ENCODE results near the gene GPR108.

Gene GPR108

DNA sequence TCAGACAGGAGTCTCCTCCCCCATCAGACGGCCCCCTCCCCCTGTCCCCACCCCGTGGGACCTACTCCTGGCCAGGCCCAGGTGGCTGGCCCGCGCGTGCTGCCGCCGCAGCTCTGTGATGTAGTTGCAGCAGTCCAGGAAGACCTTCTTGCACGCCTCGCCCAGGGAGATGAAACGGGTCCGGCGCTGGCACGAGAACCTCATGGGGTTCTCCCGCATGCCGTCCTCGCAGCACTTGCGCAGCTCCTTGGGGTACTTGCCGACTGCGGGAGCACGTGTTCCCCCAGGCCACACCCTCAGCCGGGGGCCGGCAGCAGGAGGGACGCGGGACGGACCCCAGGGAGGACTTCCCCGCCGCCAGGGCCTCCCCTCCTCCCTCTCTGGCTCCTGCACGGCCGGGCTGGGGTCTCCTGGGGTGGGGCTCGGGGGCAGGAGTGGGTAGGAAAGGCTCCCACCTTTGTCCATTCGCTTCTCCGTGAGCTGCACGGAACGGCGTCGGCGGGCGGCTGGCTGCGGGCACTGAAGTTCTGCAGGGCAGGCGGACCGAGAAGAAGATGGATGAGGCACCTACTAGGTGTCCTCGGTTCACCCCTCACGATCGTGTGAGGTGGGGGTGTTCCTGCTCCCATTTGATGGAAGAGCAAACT, 30.2 kb downstream of the GPR108 start:
- no peak for DNase-seq (ENCODE audit: low spot score)

DNA sequence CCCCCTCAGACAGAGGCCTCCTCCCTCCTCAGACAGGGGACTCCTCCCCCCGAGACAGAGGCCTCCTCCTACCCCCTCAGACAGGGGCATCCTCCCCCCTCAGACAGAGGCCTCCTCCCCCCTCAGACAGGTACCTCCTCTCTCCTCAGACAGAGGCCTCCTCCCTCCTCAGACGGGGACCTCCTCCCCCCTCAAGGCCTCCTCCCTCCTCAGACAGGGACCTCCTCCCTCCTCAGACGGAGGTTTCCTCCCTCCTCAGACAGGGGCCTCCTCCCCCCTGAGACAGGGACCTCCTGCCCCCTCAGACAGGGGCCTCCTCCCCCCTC, 30.8 kb downstream of the GPR108 start:
- DNase-seq (ENCODE audit: low spot score), result no peak

GRCh38 chr19:6705931-6706632, 31.3 kb downstream of the GPR108 start:
- DNase-seq (ENCODE audit: low spot score), result no peak

DNA sequence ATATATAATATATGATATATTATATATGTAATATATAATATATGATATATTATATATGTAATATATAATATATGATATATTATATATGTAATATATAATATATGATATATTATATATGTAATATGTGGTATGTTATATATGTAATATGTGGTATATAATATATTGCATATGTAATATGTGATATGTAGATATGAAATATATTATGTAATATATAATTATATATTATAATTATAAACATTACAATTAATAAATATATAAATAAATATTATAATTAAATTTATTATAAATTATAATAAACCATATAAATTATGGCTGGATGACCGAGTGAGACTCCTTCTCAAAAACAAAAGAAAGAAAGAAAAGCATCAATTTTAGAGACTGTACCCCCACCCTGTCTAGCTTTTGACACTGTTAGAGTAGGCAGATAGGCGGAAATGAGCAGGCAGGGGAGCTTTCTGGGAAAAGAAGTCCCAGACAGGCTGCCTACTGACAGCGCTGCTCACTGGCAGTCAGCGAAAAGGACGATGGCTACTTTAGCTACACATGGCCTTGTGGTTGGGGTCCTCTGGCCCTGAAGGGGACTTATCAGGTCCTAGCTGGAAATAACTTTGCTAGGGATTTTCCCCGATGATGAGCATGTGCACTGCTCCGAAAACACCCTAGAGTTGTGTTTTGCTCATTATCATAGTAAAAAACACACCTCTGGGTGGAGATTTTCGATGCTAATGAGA, 36.6 kb downstream of the GPR108 start:
- no peak for DNase-seq (ENCODE audit: low spot score)

- no peak for DNase-seq (ENCODE audit: low spot score)
Observed at GRCh38 chr19:6699935-6700334, 37.4 kb downstream of the GPR108 start.

DNA sequence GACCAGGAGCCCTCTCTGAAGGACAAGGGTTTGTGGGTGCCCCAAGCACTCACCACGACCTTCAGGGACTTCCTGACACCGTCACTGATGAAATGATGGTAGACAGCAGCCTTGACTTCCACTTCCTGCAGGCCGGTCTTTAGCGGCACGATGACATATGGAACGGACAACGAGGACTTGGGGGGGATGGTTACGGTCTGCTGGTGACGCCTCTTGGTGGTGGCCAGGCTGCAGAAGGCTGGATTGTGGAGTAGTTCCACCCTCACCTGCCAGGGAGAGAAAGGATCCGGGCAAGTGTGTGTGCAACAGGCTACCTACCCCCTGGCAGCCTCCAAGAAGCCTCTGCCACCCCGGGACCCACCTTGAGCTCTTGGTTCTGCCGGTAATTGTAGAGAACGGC, 40.1 kb downstream of the GPR108 start:
- no peak for DNase-seq (ENCODE audit: low spot score)

GRCh38 chr19:6696239-6696820, 41.0 kb downstream of the GPR108 start:
- DNase-seq (ENCODE audit: low spot score), result no peak

DNA sequence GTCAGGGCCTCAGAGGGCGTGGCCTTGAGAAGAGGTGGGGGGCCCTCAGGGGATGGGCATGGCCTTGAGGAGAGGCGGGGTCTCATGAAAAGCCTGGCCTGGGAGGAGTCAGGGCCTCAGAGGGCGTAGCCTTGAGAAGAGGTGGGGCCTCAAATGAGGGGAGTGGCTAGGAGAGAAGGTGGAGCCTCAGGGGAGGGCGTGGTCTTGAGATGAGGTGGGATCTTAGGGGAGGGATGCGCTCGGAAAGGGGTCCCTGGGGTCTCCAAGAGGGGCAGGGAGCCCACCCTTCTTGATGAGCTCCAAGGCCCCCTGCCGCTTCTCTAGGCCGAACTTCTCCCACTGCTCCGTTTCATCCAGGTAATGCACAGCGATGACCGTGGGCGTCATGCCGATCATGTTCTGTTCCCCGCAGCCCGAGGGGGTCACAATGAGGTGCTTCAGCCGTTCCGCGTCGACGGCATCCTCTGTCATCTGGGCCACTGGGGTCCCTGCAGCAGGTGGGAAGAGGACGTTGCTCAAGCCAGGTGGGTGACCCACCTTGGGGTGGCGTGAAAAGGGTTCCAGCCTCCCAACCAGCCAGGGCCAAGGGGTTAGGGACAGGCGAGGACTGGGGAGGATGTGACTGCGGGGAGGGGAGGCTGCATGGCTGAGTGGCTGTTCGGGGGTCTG, 43.1 kb downstream of the GPR108 start:
- DNase-seq (ENCODE audit: low spot score), result no peak

DNA sequence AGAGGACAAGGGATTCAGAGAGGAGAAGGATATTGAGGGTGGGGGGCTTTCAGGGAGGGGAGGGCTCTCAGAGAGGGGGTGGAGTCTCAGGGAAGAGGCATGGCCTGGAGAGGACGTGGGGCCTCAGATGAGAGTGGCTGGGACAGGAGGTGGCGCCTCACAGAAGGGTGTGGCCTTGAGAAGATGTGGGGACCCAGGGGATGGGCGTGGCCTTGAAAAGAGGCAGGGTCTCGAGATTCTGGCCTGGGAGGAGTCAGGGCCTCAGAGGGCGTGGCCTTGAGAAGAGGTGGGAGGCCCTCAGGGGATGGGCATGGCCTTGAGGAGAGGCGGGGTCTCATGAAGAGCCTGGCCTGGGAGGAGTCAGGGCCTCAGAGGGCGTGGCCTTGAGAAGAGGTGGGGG, 43.7 kb downstream of the GPR108 start:
- no peak for DNase-seq (ENCODE audit: low spot score)

- no peak for DNase-seq (ENCODE audit: low spot score)
Observed at GRCh38 chr19:6693056-6693471, 44.3 kb downstream of the GPR108 start.

GRCh38 chr19:6692027-6692426, 45.4 kb downstream of the GPR108 start:
- no peak for DNase-seq (ENCODE audit: low spot score)

GRCh38 chr19:6691342-6691741, 46.0 kb downstream of the GPR108 start:
- no peak for DNase-seq (ENCODE audit: low spot score)

GRCh38 chr19:6690160-6690885, 47.1 kb downstream of the GPR108 start:
- no peak for DNase-seq (ENCODE audit: low spot score)

DNA sequence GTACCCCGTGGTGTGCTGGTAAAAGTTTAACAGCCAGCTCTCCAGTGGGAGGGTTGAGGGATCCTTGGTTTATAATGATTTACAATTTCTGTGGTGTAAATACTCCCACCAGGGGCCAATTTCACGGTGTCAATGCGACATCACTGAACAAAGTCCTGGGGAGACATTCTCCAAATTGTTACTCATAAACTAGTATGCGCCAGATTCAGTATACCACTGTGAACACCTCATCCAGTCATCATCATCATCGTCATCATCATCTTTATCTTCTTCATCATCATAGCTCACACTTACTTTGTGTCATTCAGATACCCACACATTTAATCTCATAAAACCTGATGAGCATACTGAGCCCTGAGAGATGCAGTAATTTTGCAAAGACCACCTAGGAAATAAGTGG, 50.3 kb downstream of the GPR108 start:
- no peak for DNase-seq (ENCODE audit: low spot score)

DNA sequence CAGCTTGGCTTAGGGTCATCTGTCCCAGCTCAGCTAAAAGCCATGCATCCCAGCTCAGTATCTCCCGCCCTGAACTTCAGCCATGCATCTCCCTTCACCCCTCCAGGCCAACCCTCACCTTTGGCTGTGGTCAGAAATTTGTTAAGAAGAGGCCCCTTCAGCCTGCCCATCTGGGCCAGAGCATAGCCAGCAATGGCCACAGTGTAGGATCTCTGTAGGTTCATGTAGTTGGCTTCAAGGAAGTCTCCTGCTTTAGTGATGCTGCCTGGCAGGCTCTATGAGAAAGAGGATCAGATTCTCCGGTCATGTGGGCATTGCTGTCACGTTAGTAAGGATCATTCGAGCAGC, 50.8 kb downstream of the GPR108 start:
- no peak for DNase-seq (ENCODE audit: low spot score)

DNA sequence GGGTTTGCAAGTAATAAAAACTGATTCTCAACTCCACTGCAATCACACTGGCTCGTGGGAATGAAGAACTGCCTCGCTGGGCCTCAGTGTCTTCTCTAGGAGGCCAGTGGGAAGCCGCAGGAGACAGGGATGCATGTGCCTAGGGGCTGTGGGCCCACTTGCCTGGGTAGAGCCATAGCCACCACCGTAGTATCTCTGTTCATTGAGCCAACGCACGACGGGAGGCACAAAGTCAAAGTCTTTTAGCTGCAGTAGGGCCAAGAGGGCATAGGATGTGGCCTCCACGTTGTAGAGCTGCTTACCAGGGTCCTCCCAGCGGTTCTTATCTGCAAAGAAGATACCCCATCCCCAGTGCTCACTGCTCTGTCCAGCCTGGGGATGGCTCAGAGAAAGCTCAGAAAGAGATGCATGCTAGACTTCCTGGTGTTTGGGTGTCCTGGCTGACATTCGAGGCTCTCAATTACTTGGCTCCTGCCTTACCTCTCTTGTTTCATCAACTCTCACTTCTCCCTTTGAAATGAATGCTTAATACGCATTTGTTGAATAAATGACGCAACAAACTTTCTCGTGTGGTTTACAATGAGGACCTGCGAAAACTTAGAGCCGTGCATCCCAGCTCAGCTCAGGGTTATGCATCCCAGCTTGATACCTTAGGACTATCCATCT, 51.3 kb downstream of the GPR108 start:
- no peak for DNase-seq (ENCODE audit: low spot score)

DNA sequence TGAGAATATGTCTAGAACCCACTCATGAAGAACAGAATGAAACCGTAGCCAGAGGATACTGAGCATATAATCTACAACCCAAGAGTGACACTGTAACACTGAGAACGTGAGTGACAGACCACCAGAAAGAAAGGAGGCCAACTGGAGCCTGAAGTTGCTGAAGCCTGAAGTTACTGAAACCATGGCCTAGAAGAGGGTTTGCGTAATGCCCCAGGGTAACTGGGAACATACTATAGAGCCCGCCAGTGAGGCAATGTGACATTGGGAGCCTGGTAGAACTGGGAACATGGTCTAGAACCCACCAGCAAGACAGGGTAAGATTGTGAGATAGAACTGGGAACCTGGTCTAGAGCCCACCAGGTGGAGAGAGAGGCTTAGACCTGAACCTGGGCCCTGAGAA, 51.9 kb downstream of the GPR108 start:
- DNase-seq (ENCODE audit: low spot score), result no peak

DNA sequence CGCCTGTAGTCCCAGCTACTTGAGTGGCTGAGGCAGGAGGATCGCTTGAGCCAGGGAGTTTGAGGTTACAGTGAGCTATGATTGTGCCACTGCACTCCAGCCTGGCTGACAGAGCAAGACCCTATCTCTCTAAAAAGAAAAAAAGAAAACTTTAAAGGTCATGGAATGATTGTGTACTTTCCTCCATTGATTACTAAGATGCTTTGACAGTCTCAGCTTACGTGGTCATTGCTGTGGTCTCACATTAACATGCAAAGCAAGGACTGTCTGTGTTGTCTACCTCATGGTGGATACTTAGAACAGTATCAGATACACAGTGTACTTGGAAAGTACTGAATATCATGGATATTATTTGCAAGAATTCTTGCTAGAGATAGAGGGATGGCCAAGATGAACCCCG, 53.4 kb downstream of the GPR108 start:
- DNase-seq (ENCODE audit: low spot score), result no peak

DNA sequence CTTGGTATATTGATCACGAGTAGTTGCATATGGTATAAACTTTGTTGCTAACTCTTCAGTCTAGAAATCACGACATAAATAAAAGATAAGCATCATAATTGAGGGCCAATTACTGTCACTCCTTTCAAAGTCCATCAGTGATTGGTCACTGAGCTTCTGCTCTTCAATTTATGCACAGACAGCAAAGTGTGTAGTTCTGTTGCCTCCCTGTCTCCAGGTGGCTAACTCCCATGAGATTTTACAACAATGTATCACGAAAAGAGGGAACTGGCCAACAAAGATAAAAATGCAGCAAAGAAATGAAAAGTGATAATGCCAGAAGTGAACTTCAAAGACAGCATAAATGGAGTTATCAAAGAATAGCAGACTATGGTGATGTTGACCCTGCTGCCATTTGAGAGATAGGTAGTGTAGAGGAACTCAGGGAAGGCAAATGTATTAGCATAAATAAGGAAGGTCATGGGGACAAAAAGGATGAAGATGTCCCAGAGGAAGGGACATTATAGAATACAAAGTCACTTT, 54.7 kb downstream of the GPR108 start:
- DNase-seq (ENCODE audit: low spot score), result no peak

DNA sequence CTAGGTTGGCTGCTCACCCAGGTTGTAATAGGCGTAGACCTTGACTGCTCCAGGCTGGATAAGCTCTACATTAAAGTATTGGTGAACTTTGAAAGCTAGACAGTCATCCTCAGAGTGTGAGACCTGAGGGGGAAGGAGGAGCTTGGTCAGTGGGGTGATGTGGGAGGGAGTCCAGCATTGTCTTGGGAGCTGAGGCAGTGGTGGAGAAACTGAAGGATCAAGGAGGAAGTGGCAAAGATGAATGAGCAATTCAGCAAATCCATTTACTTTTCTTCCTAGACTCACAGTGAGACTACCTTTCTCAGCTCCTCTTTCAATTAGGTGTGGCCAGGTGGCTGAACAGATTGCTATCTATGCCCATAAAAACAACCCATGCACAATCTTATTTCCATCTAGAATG, 57.2 kb downstream of the GPR108 start:
- no peak for DNase-seq (ENCODE audit: low spot score)

Measured in ecto neural progenitor cell (in vitro differentiated cells).